Tibial artery (tissue), 4 donors: ENCODE results near the gene OR6B3.

Experiments used
- DNase-seq, 2 donors: peaks; one replicate each; pipeline ENCODE4 v3.0.0-alpha.2; 2019
- H3K27ac ChIP-seq, 2 donors: fragments of 200-600 bp; sonication (generic) in 1 of 2; 1 replicate in 1 of 2; 2 replicates in 1 of 2; pipeline ENCODE4 v1.5.1; 2018 to 2019; ENCODE audit warnings: mild to moderate bottlenecking in 1 of 2
- H3K27me3 ChIP-seq, 2 donors: fragments of 200-600 bp; sonication (generic) in 1 of 2; one replicate each; pipeline versions ENCODE4 v1.5.1 to v1.6.0; 2016 to 2019
- H3K36me3 ChIP-seq, 3 donors: fragments of 200-600 bp; sonication (generic) in 2 of 3; one replicate each; pipeline ENCODE4 v1.5.1; 2016 to 2019; ENCODE audit warnings: mild to moderate bottlenecking in 2 of 3
- H3K4me1 ChIP-seq, 4 donors: fragments of 200-600 bp; sonication (generic) in 2 of 4; 1 replicate in 3 of 4; 2 replicates in 1 of 4; pipeline ENCODE4 v1.5.1; 2016 to 2019
- H3K4me3 ChIP-seq, 2 donors: fragments of 200-600 bp; sonication (generic) in 1 of 2; 1 replicate in 1 of 2; 2 replicates in 1 of 2; pipeline ENCODE4 v1.5.1; 2018 to 2019; ENCODE audit warnings: mild to moderate bottlenecking in 2 of 2
- H3K9me3 ChIP-seq, 3 donors: fragments of 200-600 bp; sonication (generic) in 1 of 3; one replicate each; pipeline ENCODE4 v1.5.1; 2016 to 2019
- intact Hi-C: fragments of 100-400 bp; cut with DNase I; formaldehyde crosslinking; loops from one replicate; pipeline ENCODE4 v1.15.0; 2023; ENCODE audit warnings: low total_unique reads
- TF ChIP-seq, protein P1 (sequence below), 2 experiments: fragments of 200-600 bp in 1 of 2; fragments of 450-650 bp in 1 of 2; IDR thresholded peaks; one replicate each; pipeline ENCODE4 v1.5.1; 2017 to 2019; ENCODE audit warnings: antibody characterized with exemption in 2 of 2, mild to moderate bottlenecking in 1 of 2, moderate library complexity in 1 of 2

The OR6B3 gene

DNA sequence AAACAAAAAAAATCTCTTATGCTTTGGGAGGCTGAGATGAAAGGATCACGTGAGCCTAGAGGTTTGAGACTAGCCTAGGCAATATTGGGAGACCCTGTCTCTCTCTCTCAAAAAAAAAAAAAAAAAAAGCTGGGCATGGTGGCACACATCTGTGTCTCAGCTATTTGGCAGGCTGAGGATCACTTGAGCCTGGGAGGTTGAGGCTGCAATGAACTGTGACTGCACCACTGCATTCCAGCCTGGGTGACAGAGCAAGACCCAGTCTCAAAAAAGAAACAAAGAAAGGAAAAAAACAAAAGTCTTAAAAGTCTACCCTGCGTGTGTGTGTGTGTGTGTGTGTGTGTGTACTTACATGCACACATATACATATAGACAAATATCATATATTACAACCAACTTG is 25.3 kb upstream of the OR6B3 start:
- TF ChIP-seq, protein P1, sequence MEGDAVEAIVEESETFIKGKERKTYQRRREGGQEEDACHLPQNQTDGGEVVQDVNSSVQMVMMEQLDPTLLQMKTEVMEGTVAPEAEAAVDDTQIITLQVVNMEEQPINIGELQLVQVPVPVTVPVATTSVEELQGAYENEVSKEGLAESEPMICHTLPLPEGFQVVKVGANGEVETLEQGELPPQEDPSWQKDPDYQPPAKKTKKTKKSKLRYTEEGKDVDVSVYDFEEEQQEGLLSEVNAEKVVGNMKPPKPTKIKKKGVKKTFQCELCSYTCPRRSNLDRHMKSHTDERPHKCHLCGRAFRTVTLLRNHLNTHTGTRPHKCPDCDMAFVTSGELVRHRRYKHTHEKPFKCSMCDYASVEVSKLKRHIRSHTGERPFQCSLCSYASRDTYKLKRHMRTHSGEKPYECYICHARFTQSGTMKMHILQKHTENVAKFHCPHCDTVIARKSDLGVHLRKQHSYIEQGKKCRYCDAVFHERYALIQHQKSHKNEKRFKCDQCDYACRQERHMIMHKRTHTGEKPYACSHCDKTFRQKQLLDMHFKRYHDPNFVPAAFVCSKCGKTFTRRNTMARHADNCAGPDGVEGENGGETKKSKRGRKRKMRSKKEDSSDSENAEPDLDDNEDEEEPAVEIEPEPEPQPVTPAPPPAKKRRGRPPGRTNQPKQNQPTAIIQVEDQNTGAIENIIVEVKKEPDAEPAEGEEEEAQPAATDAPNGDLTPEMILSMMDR (IDR thresholded peaks at IDR 0.05) = no peak
- Histone ChIP-seq H3K36me3 (no peaks in the 10 kb centered on the region), H3K27me3 (no peaks in the 10 kb centered on the region), H3K4me1 (no peaks in the 10 kb centered on the region), H3K9me3 (peaks cover 0 to 18% (median 8%) of the 10 kb centered on the region in 3 donors), H3K4me3 (no peak overlapping the region), H3K27ac (no peak overlapping the region)
- DNase-seq = no peak
- intact Hi-C loops = no loop called here

DNA sequence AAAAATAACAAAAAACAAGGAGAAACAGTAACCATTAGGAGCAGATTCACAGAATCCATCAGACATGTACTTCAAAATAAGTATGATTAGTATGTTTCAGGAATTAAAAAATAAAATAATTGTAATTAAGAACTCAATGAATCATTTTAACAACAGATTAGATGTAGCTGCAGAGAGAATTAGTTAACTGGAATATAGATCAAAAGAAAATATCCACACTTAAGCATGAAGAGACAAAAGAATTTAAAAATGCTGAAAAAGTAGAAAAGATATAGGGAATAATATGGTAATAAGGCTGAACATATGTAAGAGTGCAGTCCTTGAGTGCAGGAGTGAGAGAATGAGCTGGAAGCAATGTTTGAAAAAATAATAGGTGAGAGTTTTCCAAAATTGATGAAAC is 24.1 kb upstream of the OR6B3 start:
- no peaks in the 10 kb centered on the region for H3K4me1 ChIP-seq
- no peak for DNase-seq
- intact Hi-C loops = no loop called here
- no peak overlapping the region for H3K4me3 ChIP-seq
- H3K9me3 ChIP-seq = peaks cover 0 to 18% (median 8%) of the 10 kb centered on the region in 3 donors
- TF ChIP-seq, protein P1 (IDR thresholded peaks at IDR 0.05) = no peak
- H3K27ac ChIP-seq = no peak overlapping the region
- H3K36me3 ChIP-seq = no peaks in the 10 kb centered on the region
- no peaks in the 10 kb centered on the region for H3K27me3 ChIP-seq

DNA sequence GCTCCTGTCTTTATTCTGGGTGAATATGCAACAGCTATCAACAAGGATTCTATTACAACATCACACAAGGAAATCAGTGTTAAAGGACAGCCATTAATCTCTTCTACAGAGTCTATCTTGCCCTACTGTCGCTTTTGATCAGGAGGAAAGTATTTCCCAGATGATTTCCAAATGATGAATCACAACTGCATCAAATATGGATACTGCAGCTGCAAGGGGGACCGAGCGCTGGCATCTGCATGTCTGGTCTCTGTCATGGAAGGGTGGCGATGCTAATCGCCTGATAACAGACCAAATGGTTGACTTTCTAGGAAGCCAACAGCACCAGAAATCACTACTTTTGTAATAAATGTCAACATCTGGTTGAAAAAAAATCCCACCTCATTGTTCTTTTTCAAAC is 21.2 kb upstream of the OR6B3 start:
- no peak overlapping the region for H3K27ac ChIP-seq
- no peak overlapping the region for H3K4me3 ChIP-seq
- TF ChIP-seq, protein P1 (IDR thresholded peaks at IDR 0.05) = no peak
- H3K9me3 ChIP-seq = peaks cover 0 to 18% (median 8%) of the 10 kb centered on the region in 3 donors
- no peaks in the 10 kb centered on the region for H3K4me1 ChIP-seq
- DNase-seq = no peak
- peaks cover 0 to 2% of the 10 kb centered on the region in 2 donors for H3K27me3 ChIP-seq
- no peaks in the 10 kb centered on the region for H3K36me3 ChIP-seq
- intact Hi-C loops = no loop called here

DNA sequence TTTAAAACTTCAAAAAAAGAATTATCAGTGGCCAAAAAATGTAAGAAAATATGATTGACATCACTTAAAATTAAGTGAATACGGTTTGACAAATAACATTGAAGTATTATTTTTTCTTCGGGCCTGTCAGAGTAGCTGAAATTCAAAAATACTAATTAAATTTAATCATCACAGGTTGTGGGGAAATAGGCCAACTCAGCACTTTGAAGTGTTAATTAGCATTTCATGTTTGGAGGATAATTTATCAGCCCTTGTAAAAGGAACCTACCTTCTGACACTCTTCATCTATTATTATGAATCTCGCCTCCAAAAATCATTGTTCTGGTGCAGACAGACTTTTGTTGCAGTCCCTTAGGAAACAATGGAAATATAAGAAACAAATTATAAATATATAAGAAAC is 17.6 kb upstream of the OR6B3 start:
- intact Hi-C loops = no loop called here
- Histone ChIP-seq H3K36me3 (no peaks in the 10 kb centered on the region), H3K4me3 (no peak overlapping the region), H3K4me1 (no peaks in the 10 kb centered on the region), H3K9me3 (peaks cover 0 to 5% (median 0%) of the 10 kb centered on the region in 3 donors), H3K27ac (no peak overlapping the region), H3K27me3 (peaks cover 0 to 3% of the 10 kb centered on the region in 2 donors)
- TF ChIP-seq, protein P1 (IDR thresholded peaks at IDR 0.05) = no peak
- no peak for DNase-seq

DNA sequence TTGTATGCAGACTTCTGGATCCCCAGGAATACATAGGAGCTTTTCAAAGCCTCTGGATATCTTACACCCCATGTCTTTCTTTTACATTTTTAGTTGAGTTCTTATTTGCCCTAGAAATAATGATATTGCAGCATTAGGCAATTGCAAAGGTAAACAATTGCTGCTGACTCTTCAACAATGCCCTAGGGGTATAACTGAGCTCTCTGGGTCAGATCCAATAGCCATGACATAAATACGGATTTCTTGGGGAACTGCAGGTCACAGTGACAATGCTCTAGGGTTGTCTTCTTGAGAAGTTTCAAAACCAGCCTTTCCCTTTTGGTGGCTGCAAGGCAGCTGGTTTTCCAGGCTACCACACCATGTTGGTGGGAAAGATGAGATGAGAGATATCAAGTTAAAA is 16.5 kb upstream of the OR6B3 start:
- peaks cover 0 to 6% of the 10 kb centered on the region in 2 donors for H3K27me3 ChIP-seq
- DNase-seq = no peak
- no peak overlapping the region for H3K4me3 ChIP-seq
- no peak overlapping the region for H3K27ac ChIP-seq
- H3K4me1 ChIP-seq = no peaks in the 10 kb centered on the region
- intact Hi-C loops = no loop called here
- TF ChIP-seq, protein P1 (IDR thresholded peaks at IDR 0.05) = no peak
- no peaks in the 10 kb centered on the region for H3K36me3 ChIP-seq
- H3K9me3 ChIP-seq = peaks cover 0 to 5% (median 0%) of the 10 kb centered on the region in 3 donors

DNA sequence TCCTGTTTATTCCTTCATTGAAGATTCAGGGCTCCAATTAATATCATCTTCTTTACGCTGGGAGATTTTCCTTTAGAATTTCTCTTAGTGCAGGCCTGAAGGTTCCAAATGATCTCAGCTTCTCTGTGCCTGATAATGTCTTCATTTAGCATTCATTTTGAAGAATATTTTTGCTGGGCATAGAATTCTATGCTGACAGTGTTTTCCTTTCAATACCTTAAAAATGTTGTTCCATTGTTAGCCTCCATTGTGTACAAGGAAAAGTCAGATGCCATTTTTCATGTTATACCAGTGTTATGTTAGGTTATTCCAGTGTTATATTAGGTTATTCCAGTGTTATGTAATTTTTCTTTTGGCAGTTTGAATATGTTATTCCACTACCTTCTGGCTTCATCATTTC is 14.9 kb upstream of the OR6B3 start:
- H3K4me3 ChIP-seq = no peak overlapping the region
- intact Hi-C loops = no loop called here
- H3K4me1 ChIP-seq = no peaks in the 10 kb centered on the region
- no peak for DNase-seq
- peaks cover 0 to 5% (median 0%) of the 10 kb centered on the region in 3 donors for H3K9me3 ChIP-seq
- TF ChIP-seq, protein P1 (IDR thresholded peaks at IDR 0.05) = no peak
- H3K27me3 ChIP-seq = peaks cover 0 to 6% of the 10 kb centered on the region in 2 donors
- no peak overlapping the region for H3K27ac ChIP-seq
- no peaks in the 10 kb centered on the region for H3K36me3 ChIP-seq
